Mammary epithelial cell (primary cell): ENCODE measurements around the gene TMTC2.

Experiments
- CTCF ChIP-seq, 2 donors: IDR thresholded peaks in 1 of 2; conservative IDR thresholded peaks in 1 of 2; 2 replicates each; pipeline ENCODE4 v1.5.1; 2011 to 2012; ENCODE audit warnings: inconsistent platforms in 2 of 2, low read length in 2 of 2, mild to moderate bottlenecking in 2 of 2, control low read depth in 1 of 2, low read depth in 1 of 2; ENCODE audit not compliant: insufficient read depth in 1 of 2; ENCODE audit errors: extremely low read depth in 1 of 2
- EZH2 ChIP-seq: IDR thresholded peaks from 2 replicates; pipeline ENCODE4 v1.6.1; 2012; ENCODE audit warnings: low read length, inconsistent platforms, borderline replicate concordance

- TF ChIP-seq CTCF (conservative IDR thresholded peaks at IDR 0.05 in 1 of 2, IDR thresholded peaks at IDR 0.05 in 1 of 2; ENCODE audit: extremely low read depth in 1 of 2, insufficient read depth in 1 of 2, low read depth in 1 of 2, low read length in 2 of 2) (no peak), EZH2 (no peak)
Observed at GRCh38 chr12:82862069-82862841, 175.5 kb downstream of the TMTC2 start.
